HEK293 (cell line): ENCODE measurements around the gene GHITM.
A peak's percentile ranks its signal among the peaks of the same experiment; 100 is the strongest.
"Not testable (repeated sequence)": the region's sequence is repeated elsewhere in the genome, so short reads cannot be mapped to it uniquely, and the experiment has no call there.

Experiments used
- CTCF ChIA-PET: fragments of 350-600 bp; formaldehyde crosslinking; extraction: SDS; loops from one replicate; lab custom pipeline; 2021; ENCODE audit warnings: antibody characterized with exemption; lab: Yijun Ruan, JAX
- POLR2A ChIA-PET: fragments of 300-600 bp; formaldehyde crosslinking; extraction: SDS; loops from one replicate; lab custom pipeline; 2020; ENCODE audit warnings: antibody characterized with exemption, inconsistent platforms; lab: Yijun Ruan, JAX
- H3K27ac ChIP-seq: fragments of 200-500 bp; sonication (Bioruptor generic); 2 replicates; pipeline ENCODE4 v1.5.1; 2014; ENCODE audit warnings: low read depth, low read length, control low read depth, inconsistent platforms; ENCODE audit errors: extremely low read depth
- H3K36me3 ChIP-seq, 2 experiments: fragments of 200-500 bp in 1 of 2; sonication (Bioruptor generic) in 1 of 2; 1 replicate in 1 of 2; 2 replicates in 1 of 2; pipeline ENCODE4 v1.5.1; 2014 to 2017; ENCODE audit warnings: inconsistent platforms in 2 of 2, low read length in 2 of 2; ENCODE audit not compliant: control insufficient read depth in 2 of 2, insufficient read depth in 1 of 2
- H3K4me1 ChIP-seq: fragments of 200-500 bp; sonication (Bioruptor generic); 2 replicates; pipeline ENCODE4 v1.5.1; 2014; ENCODE audit warnings: mild to moderate bottlenecking, low read length, inconsistent platforms; ENCODE audit not compliant: control insufficient read depth, insufficient read depth
- H3K4me3 ChIP-seq: 2 replicates; pipeline ENCODE4 v1.5.1; 2011; ENCODE audit warnings: low read depth, mild to moderate bottlenecking, control low read depth, low read length, moderate library complexity
- H3K9me3 ChIP-seq: fragments of 200-500 bp; sonication (Bioruptor generic); 2 replicates; pipeline ENCODE4 v1.5.1; 2014; ENCODE audit warnings: low read depth, low read length, inconsistent platforms; ENCODE audit not compliant: control insufficient read depth, insufficient read depth
- KLF7 ChIP-seq: fragments of 450-650 bp; formaldehyde crosslinking; IDR thresholded peaks from 2 replicates; pipeline ENCODE4 v1.5.1; 2016; ENCODE audit warnings: missing biosample characterization, missing genetic modification characterization, borderline replicate concordance
- OSR2 ChIP-seq: fragments of 450-650 bp; formaldehyde crosslinking; IDR thresholded peaks from 2 replicates; pipeline ENCODE4 v1.5.1; 2016; ENCODE audit warnings: missing biosample characterization, missing genetic modification characterization
- SALL2 ChIP-seq: fragments of 450-650 bp; formaldehyde crosslinking; IDR thresholded peaks from 2 replicates; pipeline ENCODE4 v1.5.0; 2017; ENCODE audit warnings: missing biosample characterization, mild to moderate bottlenecking, missing genetic modification characterization, borderline replicate concordance
- TCF7L2 ChIP-seq: IDR thresholded peaks from 2 replicates; pipeline ENCODE4 v1.6.1; 2011; ENCODE audit warnings: low read depth, mild to moderate bottlenecking, inconsistent platforms, low read length, moderate library complexity, borderline replicate concordance
- ZFP3 ChIP-seq: fragments of 450-650 bp; formaldehyde crosslinking; IDR thresholded peaks from 2 replicates; pipeline ENCODE4 v1.5.1; 2016; ENCODE audit warnings: low read depth, missing biosample characterization, missing genetic modification characterization
- ZIC2 ChIP-seq: fragments of 450-650 bp; formaldehyde crosslinking; IDR thresholded peaks from 2 replicates; pipeline ENCODE4 v1.5.1; 2016; ENCODE audit warnings: missing biosample characterization, missing genetic modification characterization
- ZNF140 ChIP-seq: fragments of 450-650 bp; formaldehyde crosslinking; IDR thresholded peaks from 2 replicates; pipeline ENCODE4 v1.5.1; 2016; ENCODE audit warnings: missing biosample characterization, missing genetic modification characterization
- ZNF23 ChIP-seq: fragments of 450-650 bp; formaldehyde crosslinking; IDR thresholded peaks from 2 replicates; pipeline ENCODE4 v1.5.1; 2016; ENCODE audit warnings: missing biosample characterization, missing genetic modification characterization, borderline replicate concordance
- ZNF350 ChIP-seq: fragments of 450-650 bp; formaldehyde crosslinking; IDR thresholded peaks from 2 replicates; pipeline ENCODE4 v1.5.0; 2017; ENCODE audit warnings: missing biosample characterization, mild to moderate bottlenecking, missing genetic modification characterization
- ZNF362 ChIP-seq: fragments of 450-650 bp; formaldehyde crosslinking; IDR thresholded peaks from 2 replicates; pipeline ENCODE4 v1.5.1; 2016; ENCODE audit warnings: missing biosample characterization, missing genetic modification characterization
- ZNF391 ChIP-seq: fragments of 450-650 bp; formaldehyde crosslinking; IDR thresholded peaks from 2 replicates; pipeline ENCODE4 v1.5.1; 2016; ENCODE audit warnings: low read depth, missing biosample characterization, missing genetic modification characterization, borderline replicate concordance
- ZNF473 ChIP-seq: fragments of 450-650 bp; formaldehyde crosslinking; IDR thresholded peaks from 2 replicates; pipeline ENCODE4 v1.5.1; 2017; ENCODE audit warnings: missing biosample characterization, missing genetic modification characterization
- ZNF513 ChIP-seq: fragments of 450-650 bp; IDR thresholded peaks from 2 replicates; pipeline ENCODE4 v1.5.1; 2018; ENCODE audit warnings: missing biosample characterization, missing genetic modification characterization
- ZNF529 ChIP-seq: fragments of 450-650 bp; formaldehyde crosslinking; IDR thresholded peaks from 2 replicates; pipeline ENCODE4 v1.5.1; 2017; ENCODE audit warnings: missing genetic modification characterization, missing biosample characterization; ENCODE audit not compliant: insufficient replicate concordance
- ZNF530 ChIP-seq: fragments of 450-650 bp; formaldehyde crosslinking; IDR thresholded peaks from 2 replicates; pipeline ENCODE4 v1.5.1; 2016; ENCODE audit warnings: low read depth, missing biosample characterization, missing genetic modification characterization
- ZNF600 ChIP-seq: fragments of 450-650 bp; formaldehyde crosslinking; IDR thresholded peaks from 2 replicates; pipeline ENCODE4 v1.5.1; 2016; ENCODE audit warnings: missing biosample characterization, missing genetic modification characterization
- ZNF629 ChIP-seq: fragments of 450-650 bp; formaldehyde crosslinking; IDR thresholded peaks from 2 replicates; pipeline ENCODE4 v1.5.1; 2017; ENCODE audit warnings: missing biosample characterization, missing genetic modification characterization
- ZNF658 ChIP-seq: fragments of 450-650 bp; formaldehyde crosslinking; IDR thresholded peaks from 2 replicates; pipeline ENCODE4; 2016; ENCODE audit warnings: missing biosample characterization, missing genetic modification characterization
- ZNF692 ChIP-seq: fragments of 450-650 bp; formaldehyde crosslinking; IDR thresholded peaks from 2 replicates; pipeline ENCODE4 v1.5.1; 2016; ENCODE audit warnings: missing biosample characterization, missing genetic modification characterization

Gene GHITM

GRCh38 chr10:84178160-84178609 is 38.9 kb downstream of the GHITM start (continued):
- no peak for TF ChIP-seq ZIC2
- TF ChIP-seq ZNF600 (tag by site-specific recombination) = no peak
- TF ChIP-seq ZNF658 (tag by site-specific recombination) = no peak
- TF ChIP-seq, all 188 proteins: peak for 0

- H3K27ac ChIP-seq = no peak overlapping the region
- no peak overlapping the region for H3K4me3 ChIP-seq
- H3K36me3 ChIP-seq = no peaks in the 10 kb centered on the region
- TF ChIP-seq SALL2 (tag by site-specific recombination) (no peak), KLF7 (no peak), ZNF629 (tag by site-specific recombination) (no peak), ZNF473 (no peak), OSR2 (tag by site-specific recombination) (no peak), ZNF529 (tag by site-specific recombination) (no peak), ZNF391 (tag by site-specific recombination) (no peak), ZNF530 (tag by site-specific recombination) (no peak), ZFP3 (no peak), ZNF513 (tag by site-specific recombination) (no peak), ZNF23 (tag by site-specific recombination) (no peak), TCF7L2 (no peak), ZNF362 (tag by site-specific recombination) (no peak), ZNF692 (tag by site-specific recombination) (no peak), ZNF350 (tag by site-specific recombination) (no peak)
- no peaks in the 10 kb centered on the region for H3K4me1 ChIP-seq
- ChIA-PET POLR2A (no interaction called here), CTCF (interaction anchor here (0.7 kb wide), 1 partner anchor 9 kb away, joined by 3 read pairs; no protein-coding TSS in a partner anchor)
- H3K9me3 ChIP-seq = no peaks in the 10 kb centered on the region
These were observed 39.9 kb downstream of the GHITM start for GRCh38 chr10:84179059-84179710.

- H3K36me3 ChIP-seq, H3K4me1 ChIP-seq, POLR2A ChIA-PET, H3K27ac ChIP-seq, CTCF ChIA-PET, H3K4me3 ChIP-seq, H3K9me3 ChIP-seq: not testable (repeated sequence)
- peak; percentile 26; the same call in 1 of the 2 replicates for TF ChIP-seq ZNF140
These were observed 41.1 kb downstream of the GHITM start for GRCh38 chr10:84180386-84180785.
